Measurements from ENCODE around the gene ACOT8.

The ACOT8 gene

DNA sequence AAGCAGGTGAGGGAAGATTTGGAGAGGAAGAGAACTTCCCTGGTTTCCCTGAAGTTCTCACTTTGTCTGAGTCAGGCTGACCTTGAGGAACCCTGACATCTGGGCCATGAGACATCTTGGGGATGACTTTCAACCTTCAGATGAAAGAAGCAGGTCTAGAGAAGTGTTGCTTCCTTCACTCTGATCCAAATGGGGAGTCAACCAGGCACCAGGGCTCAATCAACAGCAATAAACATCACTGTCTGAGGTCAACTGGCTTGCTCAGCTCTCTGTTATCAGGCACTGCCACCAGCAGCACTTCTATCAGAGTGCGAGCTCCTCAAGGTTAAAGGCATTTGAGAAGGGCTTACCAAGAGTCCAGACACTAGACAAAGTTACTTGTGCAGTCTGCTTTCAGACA lies 6.3 kb downstream of the ACOT8 start:
- no peaks in the 10 kb centered on the region for H3K9me2 ChIP-seq (replicated peaks; ENCODE audit: control insufficient read depth, low read length)
- no peak overlapping the region for H3K27ac ChIP-seq (ENCODE audit: low read depth, low read length)
- no peak overlapping the region for H3K4me2 ChIP-seq (ENCODE audit: low read length)
- no peaks in the 10 kb centered on the region for H3K9me3 ChIP-seq (ENCODE audit: control insufficient read depth, insufficient read depth, low read length)
- H3K4me1 ChIP-seq (ENCODE audit: control insufficient read depth, low read length): peaks cover 6% of the 10 kb centered on the region
- H3K36me3 ChIP-seq (ENCODE audit: control insufficient read depth, low read length): 0 out of 2 replicates have a peak, but pooled peaks cover 6% of the 10 kb centered on the region
- no peaks in the 10 kb centered on the region for H3F3A ChIP-seq (ENCODE audit: control insufficient read depth, insufficient read depth)
- TF ChIP-seq, protein P1, sequence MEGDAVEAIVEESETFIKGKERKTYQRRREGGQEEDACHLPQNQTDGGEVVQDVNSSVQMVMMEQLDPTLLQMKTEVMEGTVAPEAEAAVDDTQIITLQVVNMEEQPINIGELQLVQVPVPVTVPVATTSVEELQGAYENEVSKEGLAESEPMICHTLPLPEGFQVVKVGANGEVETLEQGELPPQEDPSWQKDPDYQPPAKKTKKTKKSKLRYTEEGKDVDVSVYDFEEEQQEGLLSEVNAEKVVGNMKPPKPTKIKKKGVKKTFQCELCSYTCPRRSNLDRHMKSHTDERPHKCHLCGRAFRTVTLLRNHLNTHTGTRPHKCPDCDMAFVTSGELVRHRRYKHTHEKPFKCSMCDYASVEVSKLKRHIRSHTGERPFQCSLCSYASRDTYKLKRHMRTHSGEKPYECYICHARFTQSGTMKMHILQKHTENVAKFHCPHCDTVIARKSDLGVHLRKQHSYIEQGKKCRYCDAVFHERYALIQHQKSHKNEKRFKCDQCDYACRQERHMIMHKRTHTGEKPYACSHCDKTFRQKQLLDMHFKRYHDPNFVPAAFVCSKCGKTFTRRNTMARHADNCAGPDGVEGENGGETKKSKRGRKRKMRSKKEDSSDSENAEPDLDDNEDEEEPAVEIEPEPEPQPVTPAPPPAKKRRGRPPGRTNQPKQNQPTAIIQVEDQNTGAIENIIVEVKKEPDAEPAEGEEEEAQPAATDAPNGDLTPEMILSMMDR (IDR thresholded peaks at IDR 0.05; ENCODE audit: low read depth, low read length, poor library complexity, severe bottlenecking): no peak
- no peak for TF ChIP-seq EZH2phosphoT487 (IDR thresholded peaks at IDR 0.05; ENCODE audit: borderline replicate concordance, low read length)
- no peaks in the 10 kb centered on the region for H3K27me3 ChIP-seq (ENCODE audit: control insufficient read depth, low read length)
- no peak overlapping the region for H3K4me3 ChIP-seq (ENCODE audit: low read length)
- H4K20me1 ChIP-seq (ENCODE audit: control insufficient read depth, insufficient read depth, low read depth, low read length): no peaks in the 10 kb centered on the region; the same call in 1 of the 2 replicates
- H3K79me2 ChIP-seq (ENCODE audit: control insufficient read depth, low read length): peaks cover 12% of the 10 kb centered on the region

DNA sequence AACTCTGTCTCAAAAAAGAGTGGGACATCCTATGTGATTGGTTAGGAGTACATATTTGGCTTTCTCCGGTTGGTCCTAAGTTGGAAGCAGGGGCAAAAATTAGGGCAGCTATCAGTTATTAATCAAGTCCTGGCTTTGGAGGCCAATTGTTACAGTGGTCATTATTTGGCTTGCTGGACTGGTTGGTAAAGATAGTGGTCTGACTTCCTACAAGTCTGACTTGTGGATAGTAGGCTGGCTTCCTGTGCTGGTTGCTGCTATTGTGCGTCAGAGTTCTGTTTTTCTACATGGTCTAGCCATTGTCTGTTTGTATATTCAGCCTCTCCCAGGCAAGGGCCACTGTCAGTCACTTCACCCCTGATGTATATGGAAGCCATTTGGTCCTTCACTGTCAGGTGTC lies 7.0 kb downstream of the ACOT8 start:
- peaks cover 7% of the 10 kb centered on the region for H3K79me2 ChIP-seq (ENCODE audit: control insufficient read depth, low read length)
- H3K4me2 ChIP-seq (ENCODE audit: low read length): no peak overlapping the region
- no peaks in the 10 kb centered on the region for H3F3A ChIP-seq (ENCODE audit: control insufficient read depth, insufficient read depth)
- H3K4me1 ChIP-seq (ENCODE audit: control insufficient read depth, low read length): 0 out of 2 replicates have a peak, but pooled peaks cover 3% of the 10 kb centered on the region
- TF ChIP-seq, protein P1 (IDR thresholded peaks at IDR 0.05; ENCODE audit: low read depth, low read length, poor library complexity, severe bottlenecking): no peak
- TF ChIP-seq EZH2phosphoT487 (IDR thresholded peaks at IDR 0.05; ENCODE audit: borderline replicate concordance, low read length): no peak
- H3K36me3 ChIP-seq (ENCODE audit: control insufficient read depth, low read length): 0 out of 2 replicates have a peak, but pooled peaks cover 6% of the 10 kb centered on the region
- H3K27ac ChIP-seq (ENCODE audit: low read depth, low read length): no peak overlapping the region
- H4K20me1 ChIP-seq (ENCODE audit: control insufficient read depth, insufficient read depth, low read depth, low read length): no peaks in the 10 kb centered on the region; the same call in 1 of the 2 replicates
- no peaks in the 10 kb centered on the region for H3K9me3 ChIP-seq (ENCODE audit: control insufficient read depth, insufficient read depth, low read length)
- no peak overlapping the region for H3K4me3 ChIP-seq (ENCODE audit: low read length)
- H3K27me3 ChIP-seq (ENCODE audit: control insufficient read depth, low read length): no peaks in the 10 kb centered on the region
- H3K9me2 ChIP-seq (replicated peaks; ENCODE audit: control insufficient read depth, low read length): no peaks in the 10 kb centered on the region

DNA sequence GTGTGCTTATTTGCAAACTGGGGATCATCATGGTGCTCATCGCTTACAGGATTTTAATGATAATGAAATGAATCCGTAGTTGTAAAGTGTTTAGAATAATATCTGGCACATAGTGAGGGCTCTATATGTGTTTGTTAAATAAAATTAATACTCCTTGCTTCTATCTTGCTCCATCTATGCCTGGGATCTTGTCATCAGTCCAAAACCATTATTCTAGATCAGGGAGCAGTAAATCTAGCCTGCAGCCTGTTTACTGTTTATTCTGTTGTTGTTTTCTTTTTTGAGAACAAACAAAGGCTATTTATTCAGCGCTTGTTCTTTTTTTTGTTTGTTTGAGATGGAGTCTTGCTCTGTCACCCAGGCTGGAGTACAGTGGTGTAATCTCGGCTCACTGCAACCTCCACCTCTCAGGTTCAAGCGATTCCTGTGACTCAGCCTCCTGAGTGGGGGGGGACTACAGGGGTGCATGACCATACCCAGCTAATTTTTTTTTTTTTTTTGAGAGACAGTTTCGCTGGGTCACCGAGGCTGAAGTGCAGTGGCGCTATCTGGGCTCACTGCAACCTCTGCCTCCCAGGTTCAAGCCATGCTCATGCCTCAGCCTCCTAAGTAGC lies 8.1 kb downstream of the ACOT8 start:
- Histone ChIP-seq H4K20me1 (ENCODE audit: control insufficient read depth, insufficient read depth, low read depth, low read length) (no peaks in the 10 kb centered on the region; the same call in 1 of the 2 replicates), H3K4me3 (ENCODE audit: low read length) (no peak overlapping the region), H3K4me2 (ENCODE audit: low read length) (no peak overlapping the region), H3F3A (ENCODE audit: control insufficient read depth, insufficient read depth) (no peaks in the 10 kb centered on the region), H3K4me1 (ENCODE audit: control insufficient read depth, low read length) (no peaks in the 10 kb centered on the region), H3K9me3 (ENCODE audit: control insufficient read depth, insufficient read depth, low read length) (no peaks in the 10 kb centered on the region), H3K79me2 (ENCODE audit: control insufficient read depth, low read length) (no peaks in the 10 kb centered on the region), H3K36me3 (ENCODE audit: control insufficient read depth, low read length) (peaks cover 6% of the 10 kb centered on the region), H3K9me2 (replicated peaks; ENCODE audit: control insufficient read depth, low read length) (no peaks in the 10 kb centered on the region), H3K27me3 (ENCODE audit: control insufficient read depth, low read length) (no peaks in the 10 kb centered on the region), H3K27ac (ENCODE audit: low read depth, low read length) (no peak overlapping the region)
- no peak for TF ChIP-seq EZH2phosphoT487 (IDR thresholded peaks at IDR 0.05; ENCODE audit: borderline replicate concordance, low read length)
- TF ChIP-seq, protein P1 (IDR thresholded peaks at IDR 0.05; ENCODE audit: low read depth, low read length, poor library complexity, severe bottlenecking): no peak

Measured in DOHH2 (cell line).